ENCODE data around the gene NFIB.

GRCh38 chr9:14072850-14073249 is 241.1 kb downstream of the NFIB start:
- TF ChIP-seq CTCF (conservative IDR thresholded peaks at IDR 0.05 in 1 of 2, IDR thresholded peaks at IDR 0.05 in 1 of 2; ENCODE audit: low read depth in 1 of 2, low read length in 2 of 2): no peak
- no peak for TF ChIP-seq EZH2 (IDR thresholded peaks at IDR 0.05; ENCODE audit: low read length, missing control alignments)
